Measurements from ENCODE around the gene C1GALT1C1L.

GRCh38 chr2:43725711-43726246, 49.5 kb upstream of the C1GALT1C1L start:
- no peak for TF ChIP-seq CTCF (IDR thresholded peaks at IDR 0.05)
- TF ChIP-seq EP300 (IDR thresholded peaks at IDR 0.05) = no peak
- TF ChIP-seq POLR2AphosphoS5 (IDR thresholded peaks at IDR 0.05) = no peak

Measured in stomach (tissue), 4 donors.